Liver (tissue), 3 donors: Measurements from ENCODE around the gene ACSL3.

Source experiments
- CTCF ChIP-seq: fragments of 150-350 bp; IDR thresholded peaks from 2 replicates; pipeline ENCODE4 v1.5.1; 2017; ENCODE audit warnings: improper control_type of control experiment, low read depth, low read length; ENCODE audit not compliant: missing input control
- EGR1 ChIP-seq, 2 donors: IDR thresholded peaks; 2 replicates each; pipeline ENCODE4 v1.6.1; 2016 to 2018; ENCODE audit warnings: antibody characterized with exemption in 2 of 2, low read depth in 2 of 2
- FOXA1 ChIP-seq: IDR thresholded peaks from 2 replicates; pipeline ENCODE4 v1.6.1; 2016; ENCODE audit warnings: antibody characterized with exemption
- HNF4G ChIP-seq: IDR thresholded peaks from 2 replicates; pipeline ENCODE4 v1.6.1; 2016; ENCODE audit warnings: antibody characterized with exemption
- JUND ChIP-seq, 2 donors: IDR thresholded peaks; 2 replicates each; pipeline ENCODE4 v1.6.1; 2016; ENCODE audit warnings: antibody characterized with exemption in 2 of 2
- MAX ChIP-seq: IDR thresholded peaks from 2 replicates; pipeline ENCODE4 v1.6.1; 2016; ENCODE audit warnings: antibody characterized with exemption
- RAD21 ChIP-seq, 2 donors: IDR thresholded peaks; 2 replicates each; pipeline ENCODE4 v1.6.1; 2016; ENCODE audit warnings: antibody characterized with exemption in 2 of 2, mild to moderate bottlenecking in 2 of 2
- SP1 ChIP-seq: IDR thresholded peaks from 2 replicates; pipeline ENCODE4 v1.6.1; 2018; ENCODE audit warnings: antibody characterized with exemption, mild to moderate bottlenecking
- TAF1 ChIP-seq: conservative IDR thresholded peaks from 2 replicates; pipeline ENCODE4 v1.6.1; 2016; ENCODE audit warnings: antibody characterized with exemption, mild to moderate bottlenecking
- YY1 ChIP-seq: IDR thresholded peaks from 2 replicates; pipeline ENCODE4 v1.6.1; 2016; ENCODE audit warnings: antibody characterized with exemption, mild to moderate bottlenecking
- ZBTB33 ChIP-seq: IDR thresholded peaks from 2 replicates; pipeline ENCODE4 v1.6.1; 2016; ENCODE audit warnings: antibody characterized with exemption
- TF ChIP-seq, protein P1 (sequence below): IDR thresholded peaks from 2 replicates; pipeline ENCODE4 v1.6.1; 2016; ENCODE audit warnings: antibody characterized with exemption, mild to moderate bottlenecking
- TF ChIP-seq, protein P2 (sequence below): IDR thresholded peaks from 2 replicates; pipeline ENCODE4 v1.6.1; 2016; ENCODE audit warnings: antibody characterized with exemption
- donor health status: healthy.
- donor health status: healthy.

DNA sequence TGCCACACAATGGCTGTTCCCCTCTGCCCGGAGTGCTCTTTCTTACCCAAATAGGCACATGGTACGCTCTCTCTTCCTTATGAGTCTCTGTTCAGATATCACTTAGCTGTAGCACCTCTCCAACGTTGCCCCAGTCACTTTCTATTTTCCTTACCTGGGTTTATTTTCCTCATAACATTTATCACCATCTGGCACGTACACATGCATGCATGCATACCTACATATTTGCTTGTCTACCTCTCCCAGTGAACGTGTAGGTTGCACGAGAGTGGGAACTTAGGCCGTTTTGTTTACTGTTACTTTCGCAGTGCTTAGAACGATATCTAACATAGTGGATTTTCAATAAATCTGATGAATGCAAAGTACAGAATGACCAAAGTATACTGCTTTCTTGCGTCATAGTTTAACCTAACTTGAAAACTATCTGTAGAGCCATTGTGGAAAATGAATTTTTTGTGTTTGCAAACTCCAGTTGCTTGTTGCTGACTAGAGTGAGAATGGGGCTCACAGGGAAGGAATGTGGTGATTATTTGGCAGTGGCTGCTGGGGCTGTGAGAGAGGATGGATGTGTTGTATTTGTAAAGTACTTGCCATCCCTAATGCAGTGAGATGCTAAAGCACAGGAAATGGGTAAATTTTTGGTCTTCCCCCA, 47.1 kb downstream of the ACSL3 start:
- TF ChIP-seq CTCF (no peak), JUND (IDR thresholded peaks at IDR 0.05) (no peak), RAD21 (IDR thresholded peaks at IDR 0.05) (no peak), MAX (no peak), EGR1 (IDR thresholded peaks at IDR 0.05; ENCODE audit: low read depth in 2 of 2) (no peak), ZBTB33 (no peak), SP1 (no peak), HNF4G (no peak), TAF1 (no peak), FOXA1 (no peak), YY1 (no peak)
- TF ChIP-seq, protein P1, sequence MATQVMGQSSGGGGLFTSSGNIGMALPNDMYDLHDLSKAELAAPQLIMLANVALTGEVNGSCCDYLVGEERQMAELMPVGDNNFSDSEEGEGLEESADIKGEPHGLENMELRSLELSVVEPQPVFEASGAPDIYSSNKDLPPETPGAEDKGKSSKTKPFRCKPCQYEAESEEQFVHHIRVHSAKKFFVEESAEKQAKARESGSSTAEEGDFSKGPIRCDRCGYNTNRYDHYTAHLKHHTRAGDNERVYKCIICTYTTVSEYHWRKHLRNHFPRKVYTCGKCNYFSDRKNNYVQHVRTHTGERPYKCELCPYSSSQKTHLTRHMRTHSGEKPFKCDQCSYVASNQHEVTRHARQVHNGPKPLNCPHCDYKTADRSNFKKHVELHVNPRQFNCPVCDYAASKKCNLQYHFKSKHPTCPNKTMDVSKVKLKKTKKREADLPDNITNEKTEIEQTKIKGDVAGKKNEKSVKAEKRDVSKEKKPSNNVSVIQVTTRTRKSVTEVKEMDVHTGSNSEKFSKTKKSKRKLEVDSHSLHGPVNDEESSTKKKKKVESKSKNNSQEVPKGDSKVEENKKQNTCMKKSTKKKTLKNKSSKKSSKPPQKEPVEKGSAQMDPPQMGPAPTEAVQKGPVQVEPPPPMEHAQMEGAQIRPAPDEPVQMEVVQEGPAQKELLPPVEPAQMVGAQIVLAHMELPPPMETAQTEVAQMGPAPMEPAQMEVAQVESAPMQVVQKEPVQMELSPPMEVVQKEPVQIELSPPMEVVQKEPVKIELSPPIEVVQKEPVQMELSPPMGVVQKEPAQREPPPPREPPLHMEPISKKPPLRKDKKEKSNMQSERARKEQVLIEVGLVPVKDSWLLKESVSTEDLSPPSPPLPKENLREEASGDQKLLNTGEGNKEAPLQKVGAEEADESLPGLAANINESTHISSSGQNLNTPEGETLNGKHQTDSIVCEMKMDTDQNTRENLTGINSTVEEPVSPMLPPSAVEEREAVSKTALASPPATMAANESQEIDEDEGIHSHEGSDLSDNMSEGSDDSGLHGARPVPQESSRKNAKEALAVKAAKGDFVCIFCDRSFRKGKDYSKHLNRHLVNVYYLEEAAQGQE = no peak
- TF ChIP-seq, protein P2, sequence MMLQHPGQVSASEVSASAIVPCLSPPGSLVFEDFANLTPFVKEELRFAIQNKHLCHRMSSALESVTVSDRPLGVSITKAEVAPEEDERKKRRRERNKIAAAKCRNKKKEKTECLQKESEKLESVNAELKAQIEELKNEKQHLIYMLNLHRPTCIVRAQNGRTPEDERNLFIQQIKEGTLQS = no peak
